Right lobe of liver (tissue), 4 donors: ENCODE measurements around the gene PAFAH1B1.

ENCODE experiments used
- POLR2A ChIP-seq: fragments of 450-650 bp; IDR thresholded peaks from one replicate; pipeline ENCODE4 v1.6.1; 2017; ENCODE audit warnings: antibody characterized with exemption, mild to moderate bottlenecking
- TF ChIP-seq, protein P1 (sequence below), 4 donors: fragments of 200-600 bp in 3 of 4; fragments of 450-650 bp in 1 of 4; IDR thresholded peaks; one replicate each; pipeline versions ENCODE4 v1.5.1 to v1.8.0; 2016 to 2022; ENCODE audit warnings: antibody characterized with exemption in 4 of 4, mild to moderate bottlenecking in 2 of 4
- donor health status: DM: no; HTN: no; CAD: no.
- donor health status: DM: no; HTN: no; CAD: no.
- donor health status: DM: no; HTN: yes; CAD: no.

DNA sequence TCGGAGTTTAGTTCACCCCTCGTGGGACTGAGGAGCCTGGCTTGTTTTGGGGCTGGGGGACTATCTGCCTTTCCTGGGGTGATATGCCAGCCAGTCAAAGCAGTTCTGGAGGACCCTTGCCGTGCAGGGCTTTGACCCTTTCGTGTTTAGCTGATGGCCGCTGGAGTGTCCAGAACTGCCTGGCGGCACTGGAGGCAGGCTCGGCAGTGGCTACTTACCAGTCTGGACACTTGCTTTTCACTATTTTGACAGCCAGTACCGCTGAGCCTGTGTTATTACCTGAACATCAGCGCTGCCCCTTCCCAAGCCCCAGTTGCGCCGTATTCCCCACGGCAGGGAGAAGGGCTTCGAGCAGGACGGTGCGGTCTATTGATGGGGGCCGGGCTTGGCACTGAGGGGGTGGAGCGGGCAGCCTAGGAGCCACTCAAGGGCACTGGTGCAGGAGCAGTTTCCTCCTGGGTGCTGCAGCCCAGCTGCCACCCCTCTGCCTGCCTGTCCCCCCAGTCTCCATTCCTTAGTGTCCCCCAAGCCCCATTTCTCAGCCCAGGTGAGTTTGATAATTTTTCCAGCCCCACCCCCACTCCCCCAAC, 137.4 kb downstream of the PAFAH1B1 start:
- no peak for TF ChIP-seq POLR2A
- TF ChIP-seq, protein P1, sequence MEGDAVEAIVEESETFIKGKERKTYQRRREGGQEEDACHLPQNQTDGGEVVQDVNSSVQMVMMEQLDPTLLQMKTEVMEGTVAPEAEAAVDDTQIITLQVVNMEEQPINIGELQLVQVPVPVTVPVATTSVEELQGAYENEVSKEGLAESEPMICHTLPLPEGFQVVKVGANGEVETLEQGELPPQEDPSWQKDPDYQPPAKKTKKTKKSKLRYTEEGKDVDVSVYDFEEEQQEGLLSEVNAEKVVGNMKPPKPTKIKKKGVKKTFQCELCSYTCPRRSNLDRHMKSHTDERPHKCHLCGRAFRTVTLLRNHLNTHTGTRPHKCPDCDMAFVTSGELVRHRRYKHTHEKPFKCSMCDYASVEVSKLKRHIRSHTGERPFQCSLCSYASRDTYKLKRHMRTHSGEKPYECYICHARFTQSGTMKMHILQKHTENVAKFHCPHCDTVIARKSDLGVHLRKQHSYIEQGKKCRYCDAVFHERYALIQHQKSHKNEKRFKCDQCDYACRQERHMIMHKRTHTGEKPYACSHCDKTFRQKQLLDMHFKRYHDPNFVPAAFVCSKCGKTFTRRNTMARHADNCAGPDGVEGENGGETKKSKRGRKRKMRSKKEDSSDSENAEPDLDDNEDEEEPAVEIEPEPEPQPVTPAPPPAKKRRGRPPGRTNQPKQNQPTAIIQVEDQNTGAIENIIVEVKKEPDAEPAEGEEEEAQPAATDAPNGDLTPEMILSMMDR (IDR thresholded peaks at IDR 0.05), result no peak
